ENCODE results near the gene TRMT6.

GRCh38 chr20:5990946-5991345 lies 40.6 kb upstream of the TRMT6 start:
- TF ChIP-seq CTCF (IDR thresholded peaks at IDR 0.05), result no peak
- TF ChIP-seq POLR2A (IDR thresholded peaks at IDR 0.05), result no peak

All from thyroid gland (tissue), 4 donors.